Measurements from ENCODE around the gene LOC101059915.
"Not testable (repeated sequence)": the region's sequence is repeated elsewhere in the genome, so short reads cannot be mapped to it uniquely, and the experiment has no call there.

DNA sequence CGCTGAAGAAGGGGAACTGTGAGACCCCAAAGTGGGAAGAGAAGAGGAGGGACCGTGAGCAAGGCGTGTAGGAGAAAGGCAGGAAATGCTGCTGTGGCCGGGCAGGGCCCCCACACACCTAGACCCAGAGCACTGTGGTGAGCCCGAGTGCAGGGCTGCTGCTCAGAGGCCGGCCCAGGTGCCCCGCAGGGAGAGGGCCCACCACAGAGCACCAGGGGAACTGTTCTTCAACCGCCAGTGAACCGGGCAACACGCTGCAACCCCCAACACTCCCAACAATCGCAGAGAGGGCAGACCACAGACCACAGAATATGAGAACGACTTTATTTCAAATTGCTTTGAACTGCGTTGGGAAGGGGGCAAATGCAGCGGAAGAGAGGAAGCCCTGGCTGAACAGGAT lies 46.7 kb downstream of the LOC101059915 start:
- TF ChIP-seq POLR2A, EP300 (IDR thresholded peaks at IDR 0.05): not testable (repeated sequence)
- TF ChIP-seq, protein P1, sequence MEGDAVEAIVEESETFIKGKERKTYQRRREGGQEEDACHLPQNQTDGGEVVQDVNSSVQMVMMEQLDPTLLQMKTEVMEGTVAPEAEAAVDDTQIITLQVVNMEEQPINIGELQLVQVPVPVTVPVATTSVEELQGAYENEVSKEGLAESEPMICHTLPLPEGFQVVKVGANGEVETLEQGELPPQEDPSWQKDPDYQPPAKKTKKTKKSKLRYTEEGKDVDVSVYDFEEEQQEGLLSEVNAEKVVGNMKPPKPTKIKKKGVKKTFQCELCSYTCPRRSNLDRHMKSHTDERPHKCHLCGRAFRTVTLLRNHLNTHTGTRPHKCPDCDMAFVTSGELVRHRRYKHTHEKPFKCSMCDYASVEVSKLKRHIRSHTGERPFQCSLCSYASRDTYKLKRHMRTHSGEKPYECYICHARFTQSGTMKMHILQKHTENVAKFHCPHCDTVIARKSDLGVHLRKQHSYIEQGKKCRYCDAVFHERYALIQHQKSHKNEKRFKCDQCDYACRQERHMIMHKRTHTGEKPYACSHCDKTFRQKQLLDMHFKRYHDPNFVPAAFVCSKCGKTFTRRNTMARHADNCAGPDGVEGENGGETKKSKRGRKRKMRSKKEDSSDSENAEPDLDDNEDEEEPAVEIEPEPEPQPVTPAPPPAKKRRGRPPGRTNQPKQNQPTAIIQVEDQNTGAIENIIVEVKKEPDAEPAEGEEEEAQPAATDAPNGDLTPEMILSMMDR (IDR thresholded peaks at IDR 0.05): not testable (repeated sequence)

Data from tibial nerve (tissue), 4 donors.